A549 (cell line): ENCODE measurements around the gene DOCK6.

ENCODE experiments used
- FOSL2 ChIP-seq, 2 experiments: fragments of 450-650 bp in 1 of 2; fragments of >200 bp in 1 of 2; sonication (Bioruptor Twin) in 1 of 2; formaldehyde crosslinking; IDR thresholded peaks; 2 replicates each; pipeline versions ENCODE4 v1.5.0 to v1.6.1; 2016 to 2020; ENCODE audit warnings: mild to moderate bottlenecking in 1 of 2, moderate library complexity in 1 of 2
- HOXA7 ChIP-seq: fragments of 250-450 bp; sonication (Bioruptor Pico); IDR thresholded peaks from 2 replicates; pipeline ENCODE4 v1.5.0; 2020; ENCODE audit warnings: mild to moderate bottlenecking, moderate library complexity
- POLR2AphosphoS2 ChIP-seq: conservative IDR thresholded peaks from 2 replicates; pipeline ENCODE4 v1.6.1; 2012; ENCODE audit warnings: low read length, improper control_type of control experiment, inconsistent platforms
- TF ChIP-seq, protein P1 (sequence below): IDR thresholded peaks from 2 replicates; pipeline ENCODE4 v1.6.1; 2012
- TF ChIP-seq, protein P2 (sequence below): fragments of >200 bp; sonication (Bioruptor Twin); formaldehyde crosslinking; IDR thresholded peaks from 3 replicates; pipeline ENCODE4 v1.5.1; 2016
- TF ChIP-seq, protein P3 (sequence below): fragments of 450-650 bp; IDR thresholded peaks from 2 replicates; pipeline ENCODE4 v1.6.1; 2014; ENCODE audit warnings: antibody characterized with exemption

GRCh38 chr19:11304936-11305335 is 42.6 kb upstream of the DOCK6 start:
- TF ChIP-seq, protein P1, sequence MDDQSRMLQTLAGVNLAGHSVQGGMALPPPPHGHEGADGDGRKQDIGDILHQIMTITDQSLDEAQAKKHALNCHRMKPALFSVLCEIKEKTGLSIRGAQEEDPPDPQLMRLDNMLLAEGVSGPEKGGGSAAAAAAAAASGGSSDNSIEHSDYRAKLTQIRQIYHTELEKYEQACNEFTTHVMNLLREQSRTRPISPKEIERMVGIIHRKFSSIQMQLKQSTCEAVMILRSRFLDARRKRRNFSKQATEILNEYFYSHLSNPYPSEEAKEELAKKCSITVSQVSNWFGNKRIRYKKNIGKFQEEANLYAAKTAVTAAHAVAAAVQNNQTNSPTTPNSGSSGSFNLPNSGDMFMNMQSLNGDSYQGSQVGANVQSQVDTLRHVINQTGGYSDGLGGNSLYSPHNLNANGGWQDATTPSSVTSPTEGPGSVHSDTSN, result no peak
- TF ChIP-seq, protein P2, sequence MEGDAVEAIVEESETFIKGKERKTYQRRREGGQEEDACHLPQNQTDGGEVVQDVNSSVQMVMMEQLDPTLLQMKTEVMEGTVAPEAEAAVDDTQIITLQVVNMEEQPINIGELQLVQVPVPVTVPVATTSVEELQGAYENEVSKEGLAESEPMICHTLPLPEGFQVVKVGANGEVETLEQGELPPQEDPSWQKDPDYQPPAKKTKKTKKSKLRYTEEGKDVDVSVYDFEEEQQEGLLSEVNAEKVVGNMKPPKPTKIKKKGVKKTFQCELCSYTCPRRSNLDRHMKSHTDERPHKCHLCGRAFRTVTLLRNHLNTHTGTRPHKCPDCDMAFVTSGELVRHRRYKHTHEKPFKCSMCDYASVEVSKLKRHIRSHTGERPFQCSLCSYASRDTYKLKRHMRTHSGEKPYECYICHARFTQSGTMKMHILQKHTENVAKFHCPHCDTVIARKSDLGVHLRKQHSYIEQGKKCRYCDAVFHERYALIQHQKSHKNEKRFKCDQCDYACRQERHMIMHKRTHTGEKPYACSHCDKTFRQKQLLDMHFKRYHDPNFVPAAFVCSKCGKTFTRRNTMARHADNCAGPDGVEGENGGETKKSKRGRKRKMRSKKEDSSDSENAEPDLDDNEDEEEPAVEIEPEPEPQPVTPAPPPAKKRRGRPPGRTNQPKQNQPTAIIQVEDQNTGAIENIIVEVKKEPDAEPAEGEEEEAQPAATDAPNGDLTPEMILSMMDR, result no peak
- TF ChIP-seq POLR2AphosphoS2 (no peak), HOXA7 (CRISPR knock-in tag) (no peak), FOSL2 (IDR thresholded peaks at IDR 0.05) (no peak), FOSL2 (CRISPR knock-in tag; IDR thresholded peaks at IDR 0.05) (no peak)
- TF ChIP-seq, protein P3, sequence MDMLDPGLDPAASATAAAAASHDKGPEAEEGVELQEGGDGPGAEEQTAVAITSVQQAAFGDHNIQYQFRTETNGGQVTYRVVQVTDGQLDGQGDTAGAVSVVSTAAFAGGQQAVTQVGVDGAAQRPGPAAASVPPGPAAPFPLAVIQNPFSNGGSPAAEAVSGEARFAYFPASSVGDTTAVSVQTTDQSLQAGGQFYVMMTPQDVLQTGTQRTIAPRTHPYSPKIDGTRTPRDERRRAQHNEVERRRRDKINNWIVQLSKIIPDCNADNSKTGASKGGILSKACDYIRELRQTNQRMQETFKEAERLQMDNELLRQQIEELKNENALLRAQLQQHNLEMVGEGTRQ, result no peak
